Astrocyte (in vitro differentiated cells and primary cell): ENCODE data around the gene AMMECR1. TPM values are rescaled to one million over a fixed set of nuclear protein-coding genes. Genes with fewer than 3 reads are reported as not detected.
A peak's percentile ranks its signal among the peaks of the same experiment; 100 is the strongest.
"Not testable (repeated sequence)": the region's sequence is repeated elsewhere in the genome, so short reads cannot be mapped to it uniquely, and the experiment has no call there.

Experiments used
- DNase-seq: peaks from one replicate; pipeline ENCODE4 v3.0.0-alpha.2; 2010; ENCODE audit warnings: low read depth
- FAIRE-seq: peaks from 2 replicates; lab custom pipeline; 2011; peaks lifted over from hg19 to GRCh38; lab: Jason Lieb, UNC
- H2AFZ ChIP-seq: 2 replicates; pipeline ENCODE4 v1.6.0; 2012; ENCODE audit warnings: low read depth, low read length, inconsistent platforms
- H3K27ac ChIP-seq: 2 replicates; pipeline ENCODE4 v1.5.1; 2011; ENCODE audit warnings: low read depth, low read length, inconsistent platforms
- H3K27me3 ChIP-seq: 2 replicates; pipeline ENCODE4 v1.6.0; 2011; ENCODE audit warnings: low read length, inconsistent platforms; ENCODE audit not compliant: insufficient read depth
- H3K36me3 ChIP-seq: 2 replicates; pipeline ENCODE4 v1.5.1; 2011; ENCODE audit warnings: low read length, inconsistent platforms; ENCODE audit not compliant: insufficient read depth
- H3K4me1 ChIP-seq: 2 replicates; pipeline ENCODE4 v1.5.1; 2011; ENCODE audit warnings: low read length, inconsistent platforms; ENCODE audit not compliant: insufficient read depth
- H3K4me2 ChIP-seq: 2 replicates; pipeline ENCODE4 v1.6.0; 2012; ENCODE audit warnings: low read length, inconsistent platforms
- H3K4me3 ChIP-seq: 2 replicates; pipeline ENCODE4 v1.5.1; 2011; ENCODE audit warnings: low read depth, mild to moderate bottlenecking, low read length, inconsistent platforms; ENCODE audit not compliant: insufficient read depth
- H3K79me2 ChIP-seq: 2 replicates; pipeline ENCODE4 v1.6.0; 2012; ENCODE audit warnings: mild to moderate bottlenecking, low read length, inconsistent platforms; ENCODE audit not compliant: insufficient read depth
- H3K9ac ChIP-seq: 2 replicates; pipeline ENCODE4 v1.6.0; 2012; ENCODE audit warnings: mild to moderate bottlenecking, low read length, inconsistent platforms
- H3K9me3 ChIP-seq: 2 replicates; pipeline ENCODE4 v1.5.1; 2012; ENCODE audit warnings: low read depth, mild to moderate bottlenecking, low read length, inconsistent platforms; ENCODE audit not compliant: insufficient read depth
- H4K20me1 ChIP-seq: 2 replicates; pipeline ENCODE4 v1.6.0; 2012; ENCODE audit warnings: low read length, inconsistent platforms; ENCODE audit not compliant: insufficient read depth
- H3K27ac Mint-ChIP-seq: one replicate; pipeline ENCODE4 v1.8.0; 2021; ENCODE audit warnings: mild to moderate bottlenecking, mixed read lengths; ENCODE audit not compliant: unreplicated experiment
- H3K27me3 Mint-ChIP-seq: one replicate; pipeline ENCODE4 v1.8.0; 2021; ENCODE audit warnings: low read depth, mixed read lengths; ENCODE audit not compliant: unreplicated experiment
- H3K36me3 Mint-ChIP-seq: one replicate; pipeline ENCODE4 v1.8.0; 2021; ENCODE audit warnings: low read depth, mixed read lengths; ENCODE audit not compliant: unreplicated experiment
- H3K4me1 Mint-ChIP-seq: one replicate; pipeline ENCODE4 v1.8.0; 2021; ENCODE audit warnings: low read depth, mixed read lengths; ENCODE audit not compliant: unreplicated experiment
- H3K4me3 Mint-ChIP-seq: one replicate; pipeline ENCODE4 v1.8.0; 2021; ENCODE audit warnings: mild to moderate bottlenecking, moderate library complexity, mixed read lengths; ENCODE audit not compliant: unreplicated experiment
- H3K9me3 Mint-ChIP-seq: one replicate; pipeline ENCODE4 v1.8.0; 2021; ENCODE audit warnings: mild to moderate bottlenecking, mixed read lengths; ENCODE audit not compliant: unreplicated experiment
- CTCF ChIP-seq: IDR thresholded peaks from 2 replicates; pipeline ENCODE4 v1.5.1; 2011; ENCODE audit warnings: low read depth, mild to moderate bottlenecking, inconsistent platforms, low read length, moderate library complexity; ENCODE audit not compliant: insufficient read depth
- EZH2 ChIP-seq: IDR thresholded peaks from 2 replicates; pipeline ENCODE4 v1.6.1; 2012; ENCODE audit warnings: mild to moderate bottlenecking, low read length, inconsistent platforms; ENCODE audit not compliant: insufficient read depth
- total RNA-seq: library from RNA; stranded (reverse); gene quantifications from 2 replicates; pipeline ENCODE4 v1.2.1, GENCODE V29; 2021

Gene AMMECR1
- total RNA-seq, 1 donor from 2014 or later: 16.0 TPM

- no peaks in the 10 kb centered on the region for H3K36me3 ChIP-seq
- DNase-seq (peak; percentile 41), FAIRE-seq (no peak)
- no peaks in the 10 kb centered on the region for H3K4me1 ChIP-seq
- no peak overlapping the region for H3K27ac ChIP-seq
- no peak overlapping the region for H3K4me3 Mint-ChIP-seq
- H3K36me3 Mint-ChIP-seq: no peaks in the 10 kb centered on the region
- H3K27ac Mint-ChIP-seq: no peak overlapping the region
- no peaks in the 10 kb centered on the region for H4K20me1 ChIP-seq
- H3K9ac ChIP-seq: no peak overlapping the region
- H3K27me3 Mint-ChIP-seq: no peaks in the 10 kb centered on the region
- TF ChIP-seq CTCF (no peak), EZH2 (no peak)
- no peak overlapping the region for H3K4me3 ChIP-seq
- peaks cover 9% of the 10 kb centered on the region for H3K4me1 Mint-ChIP-seq
- no peak overlapping the region for H3K4me2 ChIP-seq
- H3K9me3 Mint-ChIP-seq: peaks cover 8% of the 10 kb centered on the region
- H3K9me3 ChIP-seq: no peaks in the 10 kb centered on the region
- peaks cover 10% of the 10 kb centered on the region for H3K79me2 ChIP-seq
- H2AFZ ChIP-seq: no peak overlapping the region
- H3K27me3 ChIP-seq: no peaks in the 10 kb centered on the region
Measured at GRCh38 chrX:110241816-110242215, 76.1 kb downstream of the AMMECR1 start.

GRCh38 chrX:110238259-110238658 is 79.6 kb downstream of the AMMECR1 start:
- H3K4me3 Mint-ChIP-seq, H3K36me3 Mint-ChIP-seq, H3K27me3 Mint-ChIP-seq, FAIRE-seq, H3K9ac ChIP-seq, H3K9me3 ChIP-seq, H3K9me3 Mint-ChIP-seq, H3K27ac Mint-ChIP-seq, H3K4me1 Mint-ChIP-seq, H3K4me1 ChIP-seq, H3K27ac ChIP-seq, H3K4me3 ChIP-seq, H4K20me1 ChIP-seq, H3K27me3 ChIP-seq, H3K4me2 ChIP-seq, H3K36me3 ChIP-seq, H2AFZ ChIP-seq: not testable (repeated sequence)
- DNase-seq: peak; percentile 12
- H3K79me2 ChIP-seq: peaks cover 10% of the 10 kb centered on the region

- H3K4me1 Mint-ChIP-seq: peaks cover 22% of the 10 kb centered on the region
Measured at GRCh38 chrX:110231485-110231884, 86.4 kb downstream of the AMMECR1 start.

GRCh38 chrX:110229497-110230111 is 88.3 kb downstream of the AMMECR1 start:
- not testable (repeated sequence) for H3K36me3 ChIP-seq, H3K4me3 ChIP-seq, DNase-seq, H2AFZ ChIP-seq, H4K20me1 ChIP-seq, H3K4me1 ChIP-seq, H3K9me3 ChIP-seq, H3K79me2 ChIP-seq, H3K9ac ChIP-seq, H3K9me3 Mint-ChIP-seq, H3K27me3 Mint-ChIP-seq, H3K36me3 Mint-ChIP-seq, H3K4me2 ChIP-seq, H3K27me3 ChIP-seq, H3K27ac ChIP-seq
- peaks cover 27% of the 10 kb centered on the region for H3K4me1 Mint-ChIP-seq
- peak; percentile 34 for FAIRE-seq
- H3K4me3 Mint-ChIP-seq: peak overlapping the region; percentile 57
- peak overlapping the region; percentile 92 for H3K27ac Mint-ChIP-seq

More at GRCh38 chrX:110231485-110231884, 86.4 kb downstream of the AMMECR1 start:
- not testable (repeated sequence) for H3K36me3 Mint-ChIP-seq, H2AFZ ChIP-seq, H3K9me3 Mint-ChIP-seq, FAIRE-seq, H3K4me1 ChIP-seq, H3K27ac ChIP-seq, H3K79me2 ChIP-seq, H3K4me3 Mint-ChIP-seq, H3K27me3 Mint-ChIP-seq, H3K36me3 ChIP-seq, H3K27ac Mint-ChIP-seq, H3K9ac ChIP-seq, DNase-seq, H3K4me2 ChIP-seq, H3K4me3 ChIP-seq, H3K27me3 ChIP-seq, H3K9me3 ChIP-seq, H4K20me1 ChIP-seq
